ES-I3 (cell line): ENCODE data around the gene NLRP6.
A peak's percentile ranks its signal among the peaks of the same experiment; 100 is the strongest.
"Not testable (repeated sequence)": the region's sequence is repeated elsewhere in the genome, so short reads cannot be mapped to it uniquely, and the experiment has no call there.

Source experiments
- H3K36me3 ChIP-seq: 2 replicates; pipeline ENCODE4 v1.6.1; 2013; ENCODE audit warnings: mild to moderate bottlenecking, low read length, control low read depth, moderate library complexity; ENCODE audit not compliant: insufficient read depth
- H3K4me1 ChIP-seq: 2 replicates; pipeline ENCODE4 v1.6.1; 2013; ENCODE audit warnings: mild to moderate bottlenecking, control low read depth, low read length; ENCODE audit not compliant: insufficient read depth
- H3K9ac ChIP-seq: 2 replicates; pipeline ENCODE4 v1.6.1; 2013; ENCODE audit warnings: low read depth, mild to moderate bottlenecking, low read length, moderate library complexity
- H3K9me3 ChIP-seq: 2 replicates; pipeline ENCODE4 v1.6.1; 2013; ENCODE audit warnings: mild to moderate bottlenecking, low read length, moderate library complexity; ENCODE audit not compliant: control insufficient read depth, insufficient read depth

Gene NLRP6

GRCh38 chr11:333616-334263 is 55.5 kb downstream of the NLRP6 start:
- H3K36me3 ChIP-seq, H3K9me3 ChIP-seq: not testable (repeated sequence)
- Histone ChIP-seq H3K9ac (peak overlapping the region; percentile 59), H3K4me1 (peaks cover 25% of the 10 kb centered on the region)

- Histone ChIP-seq H3K9ac (peak overlapping the region; percentile 59), H3K4me1 (peaks cover 25% of the 10 kb centered on the region)
Observed at GRCh38 chr11:334264-334994, 56.2 kb downstream of the NLRP6 start.

More at GRCh38 chr11:334264-334994, 56.2 kb downstream of the NLRP6 start:
- Histone ChIP-seq H3K36me3 (no peaks in the 10 kb centered on the region), H3K9me3 (no peaks in the 10 kb centered on the region; the same call in 1 of the 2 replicates)
